Osteocyte (in vitro differentiated cells): ENCODE results near the gene PRSS8. TPM values are rescaled to one million over a fixed set of nuclear protein-coding genes. Genes with fewer than 3 reads are reported as not detected.

ENCODE experiments used
- DNase-seq: peaks from one replicate; pipeline ENCODE4 v3.0.0; 2021; ENCODE audit warnings: mixed read lengths; ENCODE audit not compliant: unreplicated experiment; ENCODE audit errors: extremely low spot score
- H3K27ac Mint-ChIP-seq: one replicate; pipeline ENCODE4 v1.8.0; 2021; ENCODE audit warnings: mild to moderate bottlenecking, mixed read lengths; ENCODE audit not compliant: unreplicated experiment
- H3K27me3 Mint-ChIP-seq: one replicate; pipeline ENCODE4 v1.8.0; 2021; ENCODE audit warnings: mixed read lengths; ENCODE audit not compliant: unreplicated experiment
- H3K36me3 Mint-ChIP-seq: one replicate; pipeline ENCODE4 v1.8.0; 2021; ENCODE audit warnings: mixed read lengths; ENCODE audit not compliant: unreplicated experiment
- H3K4me1 Mint-ChIP-seq: one replicate; pipeline ENCODE4 v1.8.0; 2021; ENCODE audit warnings: mixed read lengths; ENCODE audit not compliant: unreplicated experiment
- H3K4me3 Mint-ChIP-seq: one replicate; pipeline ENCODE4 v1.8.0; 2021; ENCODE audit warnings: mild to moderate bottlenecking, moderate library complexity, mixed read lengths; ENCODE audit not compliant: unreplicated experiment
- H3K9me3 Mint-ChIP-seq: one replicate; pipeline ENCODE4 v1.8.0; 2021; ENCODE audit warnings: mixed read lengths; ENCODE audit not compliant: unreplicated experiment
- total RNA-seq: library from RNA; stranded (reverse); gene quantifications from 2 replicates; pipeline ENCODE4 v1.2.1, GENCODE V29; 2021
- TF ChIP-seq, protein P1 (sequence below): fragments of 200-600 bp; sonication (generic); IDR thresholded peaks from 2 replicates; pipeline ENCODE4 v1.5.0; 2021; ENCODE audit warnings: antibody characterized with exemption, mild to moderate bottlenecking, moderate library complexity

Gene PRSS8
- total RNA-seq, 1 donor from 2014 or later: not detected

GRCh38 chr16:31088459-31089183 is 46.9 kb downstream of the PRSS8 start, which contains the start of gene PRSS53:
PRSS53 (minus strand) TSS chr16:31088943; CDS start chr16:31088809, 134 bp downstream.
- Mint-ChIP-seq H3K27me3 (no peaks in the 10 kb centered on the region), H3K36me3 (peaks cover 6% of the 10 kb centered on the region), H3K27ac (no peak within 1 kb of the TSS), H3K9me3 (no peaks in the 10 kb centered on the region), H3K4me3 (no peak within 1 kb of the TSS), H3K4me1 (peaks cover 15% of the 10 kb centered on the region)
- TF ChIP-seq, protein P1, sequence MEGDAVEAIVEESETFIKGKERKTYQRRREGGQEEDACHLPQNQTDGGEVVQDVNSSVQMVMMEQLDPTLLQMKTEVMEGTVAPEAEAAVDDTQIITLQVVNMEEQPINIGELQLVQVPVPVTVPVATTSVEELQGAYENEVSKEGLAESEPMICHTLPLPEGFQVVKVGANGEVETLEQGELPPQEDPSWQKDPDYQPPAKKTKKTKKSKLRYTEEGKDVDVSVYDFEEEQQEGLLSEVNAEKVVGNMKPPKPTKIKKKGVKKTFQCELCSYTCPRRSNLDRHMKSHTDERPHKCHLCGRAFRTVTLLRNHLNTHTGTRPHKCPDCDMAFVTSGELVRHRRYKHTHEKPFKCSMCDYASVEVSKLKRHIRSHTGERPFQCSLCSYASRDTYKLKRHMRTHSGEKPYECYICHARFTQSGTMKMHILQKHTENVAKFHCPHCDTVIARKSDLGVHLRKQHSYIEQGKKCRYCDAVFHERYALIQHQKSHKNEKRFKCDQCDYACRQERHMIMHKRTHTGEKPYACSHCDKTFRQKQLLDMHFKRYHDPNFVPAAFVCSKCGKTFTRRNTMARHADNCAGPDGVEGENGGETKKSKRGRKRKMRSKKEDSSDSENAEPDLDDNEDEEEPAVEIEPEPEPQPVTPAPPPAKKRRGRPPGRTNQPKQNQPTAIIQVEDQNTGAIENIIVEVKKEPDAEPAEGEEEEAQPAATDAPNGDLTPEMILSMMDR: no peak
- DNase-seq: no peak

DNA sequence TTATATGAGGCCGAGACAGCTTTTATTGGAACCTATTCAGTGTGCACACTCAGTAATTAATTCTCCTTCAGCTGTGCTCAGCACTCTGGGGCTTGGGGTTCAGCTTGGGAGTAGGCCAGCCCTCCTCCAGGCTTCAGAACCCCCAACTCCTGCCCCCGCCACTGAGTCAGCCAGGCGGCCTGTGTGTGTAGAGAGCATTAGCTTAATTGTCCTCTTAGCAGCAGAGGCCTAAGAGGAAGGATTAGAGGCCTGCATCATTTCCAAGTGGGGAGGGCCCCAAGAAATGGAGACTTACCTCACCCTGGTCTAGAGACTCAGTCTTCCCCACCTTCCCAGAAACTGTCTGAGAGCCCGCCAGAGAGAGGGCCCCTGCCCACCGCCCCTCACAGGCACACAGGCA is 47.6 kb downstream of the PRSS8 start:
- no peak for DNase-seq
- Mint-ChIP-seq H3K27me3 (no peaks in the 10 kb centered on the region), H3K9me3 (no peaks in the 10 kb centered on the region), H3K4me1 (peaks cover 10% of the 10 kb centered on the region), H3K36me3 (peaks cover 8% of the 10 kb centered on the region), H3K4me3 (no peak overlapping the region), H3K27ac (no peak overlapping the region)
- TF ChIP-seq, protein P1: no peak

DNA sequence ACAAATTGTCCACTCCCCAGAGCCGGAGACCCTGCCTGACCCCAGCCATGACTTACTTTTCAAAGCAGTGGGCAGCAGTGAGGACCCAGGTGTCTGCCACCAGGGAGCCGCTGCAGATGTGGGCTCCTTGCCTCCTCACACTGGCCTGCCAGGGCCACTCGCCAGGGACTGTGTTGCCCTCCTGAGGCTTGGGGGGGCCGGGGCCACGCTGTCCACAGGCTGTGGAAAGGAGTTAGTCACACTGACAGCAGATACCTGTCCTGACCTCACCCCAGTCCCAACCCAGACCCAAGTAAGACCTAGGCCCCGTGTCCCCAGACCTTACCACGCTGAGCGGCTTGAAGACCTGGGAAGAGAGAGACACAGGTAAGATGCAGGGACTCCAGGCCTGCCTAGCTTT is 48.0 kb downstream of the PRSS8 start:
- no peak for DNase-seq
- H3K4me3 Mint-ChIP-seq: no peak overlapping the region
- H3K36me3 Mint-ChIP-seq: peaks cover 8% of the 10 kb centered on the region
- H3K4me1 Mint-ChIP-seq: peaks cover 6% of the 10 kb centered on the region
- no peak overlapping the region for H3K27ac Mint-ChIP-seq
- no peaks in the 10 kb centered on the region for H3K9me3 Mint-ChIP-seq
- TF ChIP-seq, protein P1: no peak
- H3K27me3 Mint-ChIP-seq: no peaks in the 10 kb centered on the region

DNA sequence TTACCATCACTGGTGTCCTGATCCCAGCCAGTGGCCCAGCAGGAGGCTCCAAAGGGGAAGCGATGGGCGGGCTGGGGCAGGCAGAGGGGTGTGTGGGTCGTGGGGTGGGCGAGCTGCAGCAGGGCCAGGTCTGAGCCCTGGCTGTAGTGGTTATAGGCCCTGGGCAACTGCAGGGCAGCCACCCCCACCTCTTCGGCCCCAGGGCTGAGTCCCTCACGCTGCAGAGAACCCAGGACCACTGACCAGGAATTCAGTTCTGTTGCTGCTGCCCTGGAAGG is 49.0 kb downstream of the PRSS8 start:
- no peak for DNase-seq
- TF ChIP-seq, protein P1: no peak
- no peaks in the 10 kb centered on the region for H3K27me3 Mint-ChIP-seq
- peaks cover 8% of the 10 kb centered on the region for H3K36me3 Mint-ChIP-seq
- no peaks in the 10 kb centered on the region for H3K9me3 Mint-ChIP-seq
- peaks cover 4% of the 10 kb centered on the region for H3K4me1 Mint-ChIP-seq
- no peak overlapping the region for H3K27ac Mint-ChIP-seq
- H3K4me3 Mint-ChIP-seq: no peak overlapping the region

DNA sequence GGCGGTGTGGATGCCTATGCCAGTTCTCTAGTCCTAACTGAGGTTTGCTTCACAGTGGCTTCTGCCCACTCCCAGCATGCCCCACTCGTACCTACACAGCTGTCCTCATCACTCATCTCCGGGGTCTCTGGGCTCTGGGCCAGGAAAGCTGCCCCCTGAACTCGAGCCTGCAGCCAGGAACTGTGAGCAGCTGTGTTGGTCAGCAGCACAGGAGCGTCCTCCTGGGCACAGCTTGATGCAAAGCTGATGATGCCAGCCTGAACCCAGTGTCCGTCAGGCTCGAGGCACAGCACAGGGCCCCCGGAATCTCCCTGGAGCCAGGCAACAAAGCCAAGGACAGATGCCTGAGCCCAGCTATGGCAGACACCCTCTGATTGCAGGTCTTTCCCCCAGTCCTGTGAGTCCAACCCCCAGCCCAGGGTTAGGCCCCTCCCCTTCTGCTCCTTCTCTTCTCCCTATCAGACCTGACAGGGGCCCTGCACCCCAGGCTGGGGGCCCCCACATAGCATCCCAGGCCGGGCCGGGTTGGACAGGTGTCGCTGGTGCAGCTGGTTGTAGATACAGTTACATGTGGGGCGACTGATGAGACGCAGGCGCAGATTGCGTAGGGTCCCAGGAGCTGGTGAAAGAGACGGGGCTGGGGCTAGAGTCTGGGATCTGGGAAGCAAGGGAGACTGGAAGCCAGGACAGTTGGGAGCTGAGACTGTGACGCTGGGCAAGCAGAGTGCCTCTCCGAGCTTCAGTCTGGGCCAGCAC is 49.5 kb downstream of the PRSS8 start:
- TF ChIP-seq, protein P1: no peak
- no peaks in the 10 kb centered on the region for H3K9me3 Mint-ChIP-seq
- H3K4me1 Mint-ChIP-seq: peaks cover 4% of the 10 kb centered on the region
- no peak overlapping the region for H3K27ac Mint-ChIP-seq
- peaks cover 8% of the 10 kb centered on the region for H3K36me3 Mint-ChIP-seq
- H3K27me3 Mint-ChIP-seq: no peaks in the 10 kb centered on the region
- no peak for DNase-seq
- no peak overlapping the region for H3K4me3 Mint-ChIP-seq
